OCI-LY1 (cell line): Measurements from ENCODE around the gene RMI2.

Source experiments
- CTCF ChIP-seq: fragments of 200-600 bp; sonication (generic), shearing (Covaris generic); IDR thresholded peaks from 2 replicates; pipeline ENCODE4 v1.5.1; 2017; ENCODE audit warnings: mild to moderate bottlenecking, antibody characterized with exemption, low read length, moderate library complexity, mixed read lengths
- EZH2 ChIP-seq: fragments of 200-600 bp; sonication (generic), shearing (Covaris generic); IDR thresholded peaks from 2 replicates; pipeline ENCODE4 v1.8.0; 2017; ENCODE audit warnings: borderline replicate concordance, mixed run types, mild to moderate bottlenecking, antibody characterized with exemption, low read length, moderate library complexity, mixed read lengths

GRCh38 chr16:11389631-11390565, 44.6 kb downstream of the RMI2 start:
- TF ChIP-seq CTCF (no peak), EZH2 (no peak)
